Measurements from ENCODE around the gene KIT.

- peak in 1 of 4 donors; percentile 11 for TF ChIP-seq POLR2A (IDR thresholded peaks at IDR 0.05)
- TF ChIP-seq, protein P1, sequence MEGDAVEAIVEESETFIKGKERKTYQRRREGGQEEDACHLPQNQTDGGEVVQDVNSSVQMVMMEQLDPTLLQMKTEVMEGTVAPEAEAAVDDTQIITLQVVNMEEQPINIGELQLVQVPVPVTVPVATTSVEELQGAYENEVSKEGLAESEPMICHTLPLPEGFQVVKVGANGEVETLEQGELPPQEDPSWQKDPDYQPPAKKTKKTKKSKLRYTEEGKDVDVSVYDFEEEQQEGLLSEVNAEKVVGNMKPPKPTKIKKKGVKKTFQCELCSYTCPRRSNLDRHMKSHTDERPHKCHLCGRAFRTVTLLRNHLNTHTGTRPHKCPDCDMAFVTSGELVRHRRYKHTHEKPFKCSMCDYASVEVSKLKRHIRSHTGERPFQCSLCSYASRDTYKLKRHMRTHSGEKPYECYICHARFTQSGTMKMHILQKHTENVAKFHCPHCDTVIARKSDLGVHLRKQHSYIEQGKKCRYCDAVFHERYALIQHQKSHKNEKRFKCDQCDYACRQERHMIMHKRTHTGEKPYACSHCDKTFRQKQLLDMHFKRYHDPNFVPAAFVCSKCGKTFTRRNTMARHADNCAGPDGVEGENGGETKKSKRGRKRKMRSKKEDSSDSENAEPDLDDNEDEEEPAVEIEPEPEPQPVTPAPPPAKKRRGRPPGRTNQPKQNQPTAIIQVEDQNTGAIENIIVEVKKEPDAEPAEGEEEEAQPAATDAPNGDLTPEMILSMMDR (IDR thresholded peaks at IDR 0.05), result no peak
- TF ChIP-seq EP300 (IDR thresholded peaks at IDR 0.05), result no peak
- TF ChIP-seq POLR2AphosphoS5 (IDR thresholded peaks at IDR 0.05), result no peak
Observed at GRCh38 chr4:54783402-54784110, 125.8 kb downstream of the KIT start.
